Ishikawa (cell line): ENCODE data around the gene EID1.

ENCODE experiments used
- CEBPB ChIP-seq: IDR thresholded peaks from 2 replicates; pipeline ENCODE4 v1.6.1; 2012
- CREB1 ChIP-seq: IDR thresholded peaks from 2 replicates; pipeline ENCODE4 v1.6.1; 2012; ENCODE audit warnings: low read depth
- EGR1 ChIP-seq: IDR thresholded peaks from 2 replicates; pipeline ENCODE4 v1.6.1; 2012
- EP300 ChIP-seq: IDR thresholded peaks from 2 replicates; pipeline ENCODE4 v1.6.1; 2012; ENCODE audit warnings: borderline replicate concordance
- FOXM1 ChIP-seq: IDR thresholded peaks from 2 replicates; pipeline ENCODE4 v1.6.1; 2012; ENCODE audit warnings: low read depth, borderline replicate concordance
- NFIC ChIP-seq: IDR thresholded peaks from 2 replicates; pipeline ENCODE4 v1.6.1; 2012
- RAD21 ChIP-seq: IDR thresholded peaks from 2 replicates; pipeline ENCODE4 v1.6.1; 2012; ENCODE audit warnings: low read depth
- REST ChIP-seq: IDR thresholded peaks from 2 replicates; pipeline ENCODE4 v1.6.1; 2012; ENCODE audit warnings: low read depth, mild to moderate bottlenecking
- TAF1 ChIP-seq: IDR thresholded peaks from 2 replicates; pipeline ENCODE4 v1.6.1; 2012; ENCODE audit warnings: low read depth, mild to moderate bottlenecking
- TCF12 ChIP-seq: IDR thresholded peaks from 2 replicates; pipeline ENCODE4 v1.6.1; 2012; ENCODE audit warnings: low read depth
- TEAD4 ChIP-seq: IDR thresholded peaks from 2 replicates; pipeline ENCODE4 v1.6.1; 2012
- USF1 ChIP-seq: IDR thresholded peaks from 2 replicates; pipeline ENCODE4 v1.6.1; 2012
- YY1 ChIP-seq: IDR thresholded peaks from 2 replicates; pipeline ENCODE4 v1.6.1; 2012; ENCODE audit warnings: low read depth
- TF ChIP-seq, protein P1 (sequence below): IDR thresholded peaks from 2 replicates; pipeline ENCODE4 v1.6.1; 2012

GRCh38 chr15:48914717-48915116 is 36.8 kb downstream of the EID1 start:
- no peak for TF ChIP-seq EP300
- TF ChIP-seq CEBPB: no peak
- TF ChIP-seq CREB1: no peak
- TF ChIP-seq YY1: no peak
- TF ChIP-seq REST: no peak
- no peak for TF ChIP-seq TCF12
- no peak for TF ChIP-seq NFIC
- TF ChIP-seq TAF1: no peak
- TF ChIP-seq, protein P1, sequence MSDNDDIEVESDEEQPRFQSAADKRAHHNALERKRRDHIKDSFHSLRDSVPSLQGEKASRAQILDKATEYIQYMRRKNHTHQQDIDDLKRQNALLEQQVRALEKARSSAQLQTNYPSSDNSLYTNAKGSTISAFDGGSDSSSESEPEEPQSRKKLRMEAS: no peak
- TF ChIP-seq FOXM1: no peak
- TF ChIP-seq TEAD4: no peak
- no peak for TF ChIP-seq EGR1
- TF ChIP-seq USF1: no peak
- no peak for TF ChIP-seq RAD21
